ENCODE data around the gene LTK.

LTK gene

GRCh38 chr15:41466711-41467110, 46.9 kb downstream of the LTK start:
- no peak for TF ChIP-seq CEBPB (IDR thresholded peaks at IDR 0.05)
- TF ChIP-seq, protein P1, sequence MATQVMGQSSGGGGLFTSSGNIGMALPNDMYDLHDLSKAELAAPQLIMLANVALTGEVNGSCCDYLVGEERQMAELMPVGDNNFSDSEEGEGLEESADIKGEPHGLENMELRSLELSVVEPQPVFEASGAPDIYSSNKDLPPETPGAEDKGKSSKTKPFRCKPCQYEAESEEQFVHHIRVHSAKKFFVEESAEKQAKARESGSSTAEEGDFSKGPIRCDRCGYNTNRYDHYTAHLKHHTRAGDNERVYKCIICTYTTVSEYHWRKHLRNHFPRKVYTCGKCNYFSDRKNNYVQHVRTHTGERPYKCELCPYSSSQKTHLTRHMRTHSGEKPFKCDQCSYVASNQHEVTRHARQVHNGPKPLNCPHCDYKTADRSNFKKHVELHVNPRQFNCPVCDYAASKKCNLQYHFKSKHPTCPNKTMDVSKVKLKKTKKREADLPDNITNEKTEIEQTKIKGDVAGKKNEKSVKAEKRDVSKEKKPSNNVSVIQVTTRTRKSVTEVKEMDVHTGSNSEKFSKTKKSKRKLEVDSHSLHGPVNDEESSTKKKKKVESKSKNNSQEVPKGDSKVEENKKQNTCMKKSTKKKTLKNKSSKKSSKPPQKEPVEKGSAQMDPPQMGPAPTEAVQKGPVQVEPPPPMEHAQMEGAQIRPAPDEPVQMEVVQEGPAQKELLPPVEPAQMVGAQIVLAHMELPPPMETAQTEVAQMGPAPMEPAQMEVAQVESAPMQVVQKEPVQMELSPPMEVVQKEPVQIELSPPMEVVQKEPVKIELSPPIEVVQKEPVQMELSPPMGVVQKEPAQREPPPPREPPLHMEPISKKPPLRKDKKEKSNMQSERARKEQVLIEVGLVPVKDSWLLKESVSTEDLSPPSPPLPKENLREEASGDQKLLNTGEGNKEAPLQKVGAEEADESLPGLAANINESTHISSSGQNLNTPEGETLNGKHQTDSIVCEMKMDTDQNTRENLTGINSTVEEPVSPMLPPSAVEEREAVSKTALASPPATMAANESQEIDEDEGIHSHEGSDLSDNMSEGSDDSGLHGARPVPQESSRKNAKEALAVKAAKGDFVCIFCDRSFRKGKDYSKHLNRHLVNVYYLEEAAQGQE (IDR thresholded peaks at IDR 0.05; ENCODE audit: low read depth), result no peak
- no peak for TF ChIP-seq RAD21 (IDR thresholded peaks at IDR 0.05; ENCODE audit: low read depth)
- TF ChIP-seq TEAD4 (IDR thresholded peaks at IDR 0.05), result no peak
- no peak for TF ChIP-seq NFIC (IDR thresholded peaks at IDR 0.05)
- no peak for TF ChIP-seq TCF12 (IDR thresholded peaks at IDR 0.05; ENCODE audit: low read depth)
- no peak for TF ChIP-seq ZBTB7A (IDR thresholded peaks at IDR 0.05; ENCODE audit: low read depth)
- TF ChIP-seq YY1 (IDR thresholded peaks at IDR 0.05; ENCODE audit: low read depth), result no peak
- TF ChIP-seq EP300 (IDR thresholded peaks at IDR 0.05; ENCODE audit: borderline replicate concordance), result no peak
- TF ChIP-seq, protein P2, sequence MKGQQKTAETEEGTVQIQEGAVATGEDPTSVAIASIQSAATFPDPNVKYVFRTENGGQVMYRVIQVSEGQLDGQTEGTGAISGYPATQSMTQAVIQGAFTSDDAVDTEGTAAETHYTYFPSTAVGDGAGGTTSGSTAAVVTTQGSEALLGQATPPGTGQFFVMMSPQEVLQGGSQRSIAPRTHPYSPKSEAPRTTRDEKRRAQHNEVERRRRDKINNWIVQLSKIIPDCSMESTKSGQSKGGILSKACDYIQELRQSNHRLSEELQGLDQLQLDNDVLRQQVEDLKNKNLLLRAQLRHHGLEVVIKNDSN (IDR thresholded peaks at IDR 0.05), result no peak
- TF ChIP-seq, protein P3, sequence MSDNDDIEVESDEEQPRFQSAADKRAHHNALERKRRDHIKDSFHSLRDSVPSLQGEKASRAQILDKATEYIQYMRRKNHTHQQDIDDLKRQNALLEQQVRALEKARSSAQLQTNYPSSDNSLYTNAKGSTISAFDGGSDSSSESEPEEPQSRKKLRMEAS (IDR thresholded peaks at IDR 0.05), result no peak
- TF ChIP-seq CREB1 (IDR thresholded peaks at IDR 0.05; ENCODE audit: low read depth), result no peak
- no peak for TF ChIP-seq EGR1 (IDR thresholded peaks at IDR 0.05)
- no peak for TF ChIP-seq TAF1 (IDR thresholded peaks at IDR 0.05; ENCODE audit: low read depth)
- no peak for TF ChIP-seq FOXM1 (IDR thresholded peaks at IDR 0.05; ENCODE audit: borderline replicate concordance, low read depth)

DNA sequence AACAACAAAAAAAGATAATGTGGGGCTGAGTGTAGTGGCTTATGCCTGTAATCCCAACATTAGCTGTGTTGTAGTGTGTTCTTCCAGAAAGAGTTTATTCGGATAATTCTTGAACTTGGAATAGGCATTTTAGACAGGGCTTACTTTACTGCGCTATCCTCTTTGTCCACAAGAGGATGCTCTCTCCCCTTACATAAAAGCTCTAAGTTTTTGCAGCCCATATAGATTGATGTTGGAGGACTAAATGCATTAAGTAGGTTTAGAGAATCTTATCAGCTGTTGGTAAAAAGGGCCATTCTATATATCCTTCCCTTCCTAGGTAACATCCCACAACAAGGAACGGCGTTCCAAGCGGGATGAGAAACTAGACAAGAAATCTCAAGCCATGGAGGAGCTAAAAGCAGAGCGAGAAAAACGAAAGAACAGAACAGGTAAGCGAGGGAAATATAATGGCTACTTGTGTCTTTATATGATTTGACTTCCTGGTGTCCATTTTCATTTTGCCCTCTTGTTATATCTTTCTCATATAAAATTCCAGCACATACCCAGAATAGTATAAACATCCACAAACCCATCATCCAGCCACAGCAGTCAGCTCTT, 47.7 kb downstream of the LTK start:
- TF ChIP-seq EGR1 (IDR thresholded peaks at IDR 0.05) (no peak), RAD21 (IDR thresholded peaks at IDR 0.05; ENCODE audit: low read depth) (peak; percentile 89)

- TF ChIP-seq RAD21 (IDR thresholded peaks at IDR 0.05; ENCODE audit: low read depth) (no peak), FOXM1 (IDR thresholded peaks at IDR 0.05; ENCODE audit: borderline replicate concordance, low read depth) (no peak), NFIC (IDR thresholded peaks at IDR 0.05) (no peak), ZBTB7A (IDR thresholded peaks at IDR 0.05; ENCODE audit: low read depth) (no peak), EGR1 (IDR thresholded peaks at IDR 0.05) (no peak), CEBPB (IDR thresholded peaks at IDR 0.05) (no peak), TEAD4 (IDR thresholded peaks at IDR 0.05) (no peak), EP300 (IDR thresholded peaks at IDR 0.05; ENCODE audit: borderline replicate concordance) (no peak), TCF12 (IDR thresholded peaks at IDR 0.05; ENCODE audit: low read depth) (no peak), TAF1 (IDR thresholded peaks at IDR 0.05; ENCODE audit: low read depth) (no peak), YY1 (IDR thresholded peaks at IDR 0.05; ENCODE audit: low read depth) (no peak), CREB1 (IDR thresholded peaks at IDR 0.05; ENCODE audit: low read depth) (no peak)
- TF ChIP-seq, protein P2 (IDR thresholded peaks at IDR 0.05), result no peak
- TF ChIP-seq, protein P3 (IDR thresholded peaks at IDR 0.05), result no peak
- TF ChIP-seq, protein P1 (IDR thresholded peaks at IDR 0.05; ENCODE audit: low read depth), result no peak
These were observed 48.6 kb downstream of the LTK start for GRCh38 chr15:41464889-41465580.

GRCh38 chr15:41462084-41462795, 51.4 kb downstream of the LTK start:
- TF ChIP-seq RAD21 (IDR thresholded peaks at IDR 0.05; ENCODE audit: low read depth) (no peak), TAF1 (IDR thresholded peaks at IDR 0.05; ENCODE audit: low read depth) (no peak), YY1 (IDR thresholded peaks at IDR 0.05; ENCODE audit: low read depth) (no peak), NFIC (IDR thresholded peaks at IDR 0.05) (no peak), TCF12 (IDR thresholded peaks at IDR 0.05; ENCODE audit: low read depth) (no peak), EGR1 (IDR thresholded peaks at IDR 0.05) (no peak), TEAD4 (IDR thresholded peaks at IDR 0.05) (no peak), CEBPB (IDR thresholded peaks at IDR 0.05) (no peak), FOXM1 (IDR thresholded peaks at IDR 0.05; ENCODE audit: borderline replicate concordance, low read depth) (no peak), ZBTB7A (IDR thresholded peaks at IDR 0.05; ENCODE audit: low read depth) (no peak), CREB1 (IDR thresholded peaks at IDR 0.05; ENCODE audit: low read depth) (no peak), EP300 (IDR thresholded peaks at IDR 0.05; ENCODE audit: borderline replicate concordance) (no peak)
- TF ChIP-seq, protein P1 (IDR thresholded peaks at IDR 0.05; ENCODE audit: low read depth), result no peak
- TF ChIP-seq, protein P3 (IDR thresholded peaks at IDR 0.05), result no peak
- TF ChIP-seq, protein P2 (IDR thresholded peaks at IDR 0.05), result no peak

All from Ishikawa (cell line).